Liver (tissue), 9 donors: ENCODE results near the gene GTF3C5. TPM values are rescaled to one million over a fixed set of nuclear protein-coding genes. Genes with fewer than 3 reads are reported as not detected.

Experiments
- DNase-seq: peaks from one replicate; pipeline ENCODE4 v3.0.0-alpha.2; 2017; ENCODE audit warnings: low spot score
- H3K27ac ChIP-seq, 2 donors: one replicate each; pipeline ENCODE4 v1.7.0; 2013; ENCODE audit warnings: inconsistent platforms in 2 of 2, low read length in 2 of 2, control low read depth in 1 of 2, low read depth in 1 of 2, mild to moderate bottlenecking in 1 of 2
- H3K27me3 ChIP-seq, 4 donors: one replicate each; pipeline versions ENCODE4 v1.6.1 to v1.7.0; 2013; ENCODE audit warnings: low read length in 3 of 4, inconsistent platforms in 1 of 4, mild to moderate bottlenecking in 1 of 4, moderate library complexity in 1 of 4; ENCODE audit not compliant: control insufficient read depth in 4 of 4, insufficient read depth in 4 of 4
- H3K36me3 ChIP-seq, 4 donors: one replicate each; pipeline versions ENCODE4 v1.6.1 to v1.7.0; 2013; ENCODE audit warnings: low read length in 3 of 4, mild to moderate bottlenecking in 3 of 4, low read depth in 1 of 4, moderate library complexity in 1 of 4; ENCODE audit not compliant: control insufficient read depth in 4 of 4, insufficient read depth in 3 of 4
- H3K4me1 ChIP-seq, 4 donors: one replicate each; pipeline versions ENCODE4 v1.6.1 to v1.7.0; 2013; ENCODE audit warnings: low read length in 3 of 4, mild to moderate bottlenecking in 3 of 4, moderate library complexity in 1 of 4; ENCODE audit not compliant: control insufficient read depth in 4 of 4, insufficient read depth in 4 of 4
- H3K4me3 ChIP-seq, 3 donors: one replicate each; pipeline versions ENCODE4 v1.6.1 to v1.7.0; 2013; ENCODE audit warnings: low read length in 3 of 3, control low read depth in 1 of 3, low read depth in 1 of 3, mild to moderate bottlenecking in 1 of 3
- H3K9ac ChIP-seq, 2 donors: one replicate each; pipeline ENCODE4 v1.7.0; 2013; ENCODE audit warnings: low read length in 2 of 2, mild to moderate bottlenecking in 2 of 2, moderate library complexity in 2 of 2, control low read depth in 1 of 2, low read depth in 1 of 2
- H3K9me3 ChIP-seq, 4 donors: one replicate each; pipeline versions ENCODE4 v1.6.1 to v1.7.0; 2013; ENCODE audit warnings: low read length in 3 of 4; ENCODE audit not compliant: control insufficient read depth in 4 of 4
- ATF3 ChIP-seq: IDR thresholded peaks from 2 replicates; pipeline ENCODE4 v1.6.1; 2016; ENCODE audit warnings: antibody characterized with exemption
- EGR1 ChIP-seq, 2 donors: IDR thresholded peaks; 2 replicates each; pipeline ENCODE4 v1.6.1; 2016 to 2018; ENCODE audit warnings: antibody characterized with exemption in 2 of 2, low read depth in 2 of 2
- FOXA2 ChIP-seq: IDR thresholded peaks from 2 replicates; pipeline ENCODE4 v1.6.1; 2016; ENCODE audit warnings: antibody characterized with exemption
- GABPA ChIP-seq, 2 donors: IDR thresholded peaks in 1 of 2; conservative IDR thresholded peaks in 1 of 2; 2 replicates each; pipeline ENCODE4 v1.6.1; 2016; ENCODE audit warnings: antibody characterized with exemption in 2 of 2, mild to moderate bottlenecking in 1 of 2, moderate library complexity in 1 of 2
- HNF4A ChIP-seq, 2 donors: conservative IDR thresholded peaks; 2 replicates each; pipeline ENCODE4 v1.6.1; 2016; ENCODE audit warnings: antibody characterized with exemption in 2 of 2, mild to moderate bottlenecking in 2 of 2
- JUND ChIP-seq, 2 donors: IDR thresholded peaks; 2 replicates each; pipeline ENCODE4 v1.6.1; 2016; ENCODE audit warnings: antibody characterized with exemption in 2 of 2
- MAX ChIP-seq: IDR thresholded peaks from 2 replicates; pipeline ENCODE4 v1.6.1; 2016; ENCODE audit warnings: antibody characterized with exemption
- NR2F2 ChIP-seq: IDR thresholded peaks from 2 replicates; pipeline ENCODE4 v1.6.1; 2016; ENCODE audit warnings: antibody characterized with exemption
- RAD21 ChIP-seq, 2 donors: IDR thresholded peaks; 2 replicates each; pipeline ENCODE4 v1.6.1; 2016; ENCODE audit warnings: antibody characterized with exemption in 2 of 2, mild to moderate bottlenecking in 2 of 2
- REST ChIP-seq: IDR thresholded peaks from 2 replicates; pipeline ENCODE4 v1.6.1; 2016; ENCODE audit warnings: antibody characterized with exemption, mild to moderate bottlenecking
- RXRA ChIP-seq, 2 donors: IDR thresholded peaks; 2 replicates each; pipeline ENCODE4 v1.6.1; 2017 to 2018; ENCODE audit warnings: antibody characterized with exemption in 2 of 2, mild to moderate bottlenecking in 1 of 2
- TAF1 ChIP-seq: conservative IDR thresholded peaks from 2 replicates; pipeline ENCODE4 v1.6.1; 2016; ENCODE audit warnings: antibody characterized with exemption, mild to moderate bottlenecking
- YY1 ChIP-seq: IDR thresholded peaks from 2 replicates; pipeline ENCODE4 v1.6.1; 2016; ENCODE audit warnings: antibody characterized with exemption, mild to moderate bottlenecking
- ZBTB33 ChIP-seq: IDR thresholded peaks from 2 replicates; pipeline ENCODE4 v1.6.1; 2016; ENCODE audit warnings: antibody characterized with exemption
- WGBS: extraction: QIAGEN DNeasy Blood & Tissue Kit; methylation state at CpG from one replicate; pipeline ENCODE4 v1.1.7; 2013; 5-methylcytosine and 5-hydroxymethylcytosine counted together
- polyA plus RNA-seq, 2 donors: library from polyadenylated mRNA; stranded (reverse) in 1 of 2; unstranded in 1 of 2; fragments of 200-250 nt in 1 of 2; fragments of >200 nt in 1 of 2; fragmentation: Nextera tagmentation in 1 of 2; extraction: Ambion mirVana in 1 of 2; gene quantifications; one replicate each; pipeline versions ENCODE4 v1.2.1 to v1.2.3, GENCODE V29; 2013 to 2015
- total RNA-seq, 2 donors: library from RNA; depleted of rRNA; stranded (reverse); fragments of >200 nt; gene quantifications; one replicate each; pipeline ENCODE4 v1.2.3, GENCODE V29; 2014
- donor health status: healthy.
- donor health status: healthy.
- donor health status: healthy.
- donor health status: healthy.
- donor health status: healthy.

Gene GTF3C5
- total and polyA plus RNA-seq, 4 donors: 13.2 to 26.2 (median 18.2) TPM

GRCh38 chr9:133075925-133076630 lies 45.3 kb downstream of the GTF3C5 start:
- Histone ChIP-seq H3K36me3 (no peaks in the 10 kb centered on the region), H3K9ac (no peak overlapping the region), H3K9me3 (no peaks in the 10 kb centered on the region), H3K4me1 (no peaks in the 10 kb centered on the region), H3K4me3 (no peak overlapping the region), H3K27me3 (no peaks in the 10 kb centered on the region), H3K27ac (no peak overlapping the region)
- 83% methylated on average over 4 of the region's 4 CpGs for WGBS
- no peak for DNase-seq
- TF ChIP-seq RXRA (IDR thresholded peaks at IDR 0.05): no peak
- TF ChIP-seq GABPA (IDR thresholded peaks at IDR 0.05 in 1 of 2, conservative IDR thresholded peaks at IDR 0.05 in 1 of 2): no peak
- TF ChIP-seq ATF3: no peak
- no peak for TF ChIP-seq TAF1
- no peak for TF ChIP-seq YY1
- TF ChIP-seq MAX: no peak
- TF ChIP-seq EGR1 (IDR thresholded peaks at IDR 0.05; ENCODE audit: low read depth in 2 of 2): no peak

- no peaks in the 10 kb centered on the region for H3K9me3 ChIP-seq
- no peak for DNase-seq
- H3K4me3 ChIP-seq: no peak overlapping the region
- H3K27ac ChIP-seq: no peak overlapping the region
- no peaks in the 10 kb centered on the region for H3K27me3 ChIP-seq
- no peaks in the 10 kb centered on the region for H3K36me3 ChIP-seq
- TF ChIP-seq REST: no peak
- no peak for TF ChIP-seq EGR1 (IDR thresholded peaks at IDR 0.05; ENCODE audit: low read depth in 2 of 2)
- WGBS: 89% methylated on average over 4 of the region's 4 CpGs
- no peaks in the 10 kb centered on the region for H3K4me1 ChIP-seq
- H3K9ac ChIP-seq: no peak overlapping the region
Measured at GRCh38 chr9:133076691-133077090, 45.9 kb downstream of the GTF3C5 start.

- no peaks in the 10 kb centered on the region for H3K27me3 ChIP-seq
- H3K9ac ChIP-seq: no peak overlapping the region
- no peak for DNase-seq
- no peak for TF ChIP-seq JUND (IDR thresholded peaks at IDR 0.05)
- TF ChIP-seq TAF1: no peak
- TF ChIP-seq REST: no peak
- no peak for TF ChIP-seq RXRA (IDR thresholded peaks at IDR 0.05)
- no peak for TF ChIP-seq FOXA2
- TF ChIP-seq RAD21 (IDR thresholded peaks at IDR 0.05): no peak
- no peak for TF ChIP-seq YY1
- TF ChIP-seq ZBTB33: no peak
- no peak for TF ChIP-seq NR2F2
- no peak for TF ChIP-seq HNF4A (conservative IDR thresholded peaks at IDR 0.05)
- WGBS: 88% methylated on average over 14 of the region's 14 CpGs
- H3K9me3 ChIP-seq: no peaks in the 10 kb centered on the region
- H3K27ac ChIP-seq: no peak overlapping the region
- no peaks in the 10 kb centered on the region for H3K36me3 ChIP-seq
- H3K4me1 ChIP-seq: no peaks in the 10 kb centered on the region
- no peak overlapping the region for H3K4me3 ChIP-seq
Measured at GRCh38 chr9:133078486-133078885, 47.7 kb downstream of the GTF3C5 start.
